SK-N-SH (cell line): Measurements from ENCODE around the gene DDI2.

ENCODE experiments used
- CTCF ChIP-seq: fragments of 200-600 bp; sonication (generic); IDR thresholded peaks from 2 replicates; pipeline ENCODE4 v1.6.1; 2017; ENCODE audit warnings: antibody characterized with exemption, mild to moderate bottlenecking, moderate library complexity
- POLR2AphosphoS5 ChIP-seq: IDR thresholded peaks from 2 replicates; pipeline ENCODE4 v1.6.1; 2012; ENCODE audit warnings: low read depth, low read length
- TF ChIP-seq, protein P1 (sequence below): IDR thresholded peaks from 2 replicates; pipeline ENCODE4; 2012

GRCh38 chr1:15592285-15592684 is 25.0 kb upstream of the DDI2 start:
- TF ChIP-seq, protein P1, sequence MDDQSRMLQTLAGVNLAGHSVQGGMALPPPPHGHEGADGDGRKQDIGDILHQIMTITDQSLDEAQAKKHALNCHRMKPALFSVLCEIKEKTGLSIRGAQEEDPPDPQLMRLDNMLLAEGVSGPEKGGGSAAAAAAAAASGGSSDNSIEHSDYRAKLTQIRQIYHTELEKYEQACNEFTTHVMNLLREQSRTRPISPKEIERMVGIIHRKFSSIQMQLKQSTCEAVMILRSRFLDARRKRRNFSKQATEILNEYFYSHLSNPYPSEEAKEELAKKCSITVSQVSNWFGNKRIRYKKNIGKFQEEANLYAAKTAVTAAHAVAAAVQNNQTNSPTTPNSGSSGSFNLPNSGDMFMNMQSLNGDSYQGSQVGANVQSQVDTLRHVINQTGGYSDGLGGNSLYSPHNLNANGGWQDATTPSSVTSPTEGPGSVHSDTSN, result no peak
- TF ChIP-seq POLR2AphosphoS5 (no peak), CTCF (no peak)
